ENCODE data around the gene ME3. TPM values are rescaled to one million over a fixed set of nuclear protein-coding genes. Genes with fewer than 3 reads are reported as not detected.
A peak's percentile ranks its signal among the peaks of the same experiment; 100 is the strongest.

Gene ME3
- polyA plus RNA-seq, 1 donor (not counting 4 experiments of a cell fraction or from before 2014, with no cell fraction given): 1.0 TPM

GRCh38 chr11:86623736-86624135 is 48.7 kb downstream of the ME3 start:
- Histone ChIP-seq H3K4me3 (ENCODE audit: control insufficient read depth in 2 of 3, extremely low read depth in 1 of 3, insufficient read depth in 2 of 3, low read depth in 1 of 3, low read length in 3 of 3) (peak overlapping the region; percentile 36 to 59 (median 53)), H3K9me1 (ENCODE audit: control insufficient read depth, extremely low read depth, insufficient read depth, low read length) (no peaks in the 10 kb centered on the region), H4K20me1 (ENCODE audit: control insufficient read depth, extremely low read depth, insufficient read depth, low read length) (no peaks in the 10 kb centered on the region), H3K27me3 (ENCODE audit: control insufficient read depth, extremely low read depth, insufficient read depth, low read length) (no peaks in the 10 kb centered on the region), H3K27ac (ENCODE audit: control insufficient read depth, insufficient read depth, low read length) (peak overlapping the region; percentile 83), H3K9me3 (ENCODE audit: control insufficient read depth, low read depth, low read length) (peaks cover 2% of the 10 kb centered on the region), H3K9ac (ENCODE audit: control insufficient read depth, extremely low read depth, insufficient read depth, low read length) (peak overlapping the region; percentile 60), H3K36me3 (ENCODE audit: control insufficient read depth in 2 of 2, extremely low read depth in 1 of 2, insufficient read depth in 2 of 2, low read length in 2 of 2) (peaks cover 0 to 2% of the 10 kb centered on the region in 2 experiments), H3K4me1 (ENCODE audit: control insufficient read depth, extremely low read depth, insufficient read depth, low read length) (peaks cover 27% of the 10 kb centered on the region), H2AFZ (ENCODE audit: control insufficient read depth, low read length) (no peak overlapping the region), H3K79me2 (ENCODE audit: control insufficient read depth, insufficient read depth, low read length) (peaks cover 7% of the 10 kb centered on the region), H3K4me2 (ENCODE audit: control insufficient read depth, extremely low read depth, insufficient read depth, low read depth, low read length) (peak overlapping the region; percentile 81)
- FAIRE-seq (peak; percentile 76), DNase-seq (ENCODE audit: low read depth, low spot score) (no peak)
- no peak for TF ChIP-seq EZH2 (IDR thresholded peaks at IDR 0.05; ENCODE audit: low read length)
- dilution Hi-C loops (cut with MboI; ENCODE audit: extremely low pct_ligation_motif_present, low sequenced_read_pairs): no loop called here

DNA sequence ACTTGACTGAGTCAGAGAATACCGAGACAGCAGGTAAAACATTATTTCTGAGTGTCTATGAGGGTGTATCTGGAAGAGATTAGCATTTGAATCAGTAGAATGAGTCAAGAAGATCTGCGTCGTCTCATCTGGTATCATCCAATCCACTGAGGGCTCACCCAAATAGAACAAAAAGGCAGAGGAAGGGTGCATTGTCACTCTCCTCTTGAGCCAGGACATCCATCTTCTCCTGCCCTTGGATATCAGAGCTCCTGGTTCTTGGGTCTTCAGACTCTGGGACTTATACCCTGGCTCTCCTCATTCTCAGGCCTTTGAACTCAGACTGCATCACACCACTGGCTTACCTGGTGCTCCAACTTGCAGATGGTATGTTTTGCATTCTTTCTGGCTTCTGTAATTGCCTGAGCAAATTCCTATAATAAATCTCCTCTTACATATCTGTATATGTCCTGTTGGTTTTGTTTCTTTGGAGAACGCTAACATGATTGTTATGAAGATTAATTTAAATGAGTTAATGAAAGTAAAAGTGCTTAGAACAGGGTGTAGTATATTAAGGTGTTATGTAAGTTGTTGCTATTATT is 49.3 kb downstream of the ME3 start:
- Histone ChIP-seq H3K79me2 (ENCODE audit: control insufficient read depth, insufficient read depth, low read length) (peaks cover 7% of the 10 kb centered on the region), H2AFZ (ENCODE audit: control insufficient read depth, low read length) (peak overlapping the region; percentile 48), H3K4me3 (ENCODE audit: control insufficient read depth in 2 of 3, extremely low read depth in 1 of 3, insufficient read depth in 2 of 3, low read depth in 1 of 3, low read length in 3 of 3) (peak overlapping the region; percentile 36 to 59 (median 53)), H3K36me3 (ENCODE audit: control insufficient read depth in 2 of 2, extremely low read depth in 1 of 2, insufficient read depth in 2 of 2, low read length in 2 of 2) (peaks cover 0 to 2% of the 10 kb centered on the region in 2 experiments), H3K27ac (ENCODE audit: control insufficient read depth, insufficient read depth, low read length) (peak overlapping the region; percentile 83), H3K27me3 (ENCODE audit: control insufficient read depth, extremely low read depth, insufficient read depth, low read length) (no peaks in the 10 kb centered on the region), H3K9ac (ENCODE audit: control insufficient read depth, extremely low read depth, insufficient read depth, low read length) (peak overlapping the region; percentile 60), H4K20me1 (ENCODE audit: control insufficient read depth, extremely low read depth, insufficient read depth, low read length) (no peaks in the 10 kb centered on the region), H3K9me3 (ENCODE audit: control insufficient read depth, low read depth, low read length) (peaks cover 2% of the 10 kb centered on the region), H3K4me2 (ENCODE audit: control insufficient read depth, extremely low read depth, insufficient read depth, low read depth, low read length) (peak overlapping the region; percentile 81), H3K4me1 (ENCODE audit: control insufficient read depth, extremely low read depth, insufficient read depth, low read length) (peaks cover 27% of the 10 kb centered on the region), H3K9me1 (ENCODE audit: control insufficient read depth, extremely low read depth, insufficient read depth, low read length) (no peaks in the 10 kb centered on the region)
- FAIRE-seq (peak; percentile 88), DNase-seq (ENCODE audit: low read depth, low spot score) (peak; percentile 67)
- dilution Hi-C loops (cut with MboI; ENCODE audit: extremely low pct_ligation_motif_present, low sequenced_read_pairs): no loop called here
- TF ChIP-seq CTCF (optimal IDR thresholded peaks at IDR 0.05 in 1 of 3, IDR thresholded peaks at IDR 0.05 in 1 of 3, conservative IDR thresholded peaks at IDR 0.05 in 1 of 3; ENCODE audit: extremely low read depth in 1 of 3, insufficient read depth in 2 of 3, low read length in 3 of 3) (no peak), EZH2 (IDR thresholded peaks at IDR 0.05; ENCODE audit: low read length) (no peak)

DNA sequence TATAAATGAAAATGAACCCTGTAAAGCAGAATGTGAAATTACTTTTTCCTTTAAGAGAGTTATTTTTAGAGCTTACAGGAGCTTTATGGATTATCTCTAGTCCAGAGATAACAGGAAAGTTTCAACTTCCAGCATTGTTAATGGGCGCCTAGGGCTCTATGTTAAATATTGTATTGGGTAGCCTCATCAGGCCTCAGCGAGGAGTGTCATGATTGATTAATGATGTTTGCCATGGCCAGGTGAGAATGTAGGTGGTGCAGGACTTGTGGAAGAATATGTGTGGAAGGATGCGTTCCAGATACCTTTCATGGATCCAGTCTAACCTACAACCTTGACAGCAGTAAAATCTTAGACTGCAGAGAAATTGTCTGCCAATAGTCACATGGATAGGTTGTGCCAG is 50.6 kb downstream of the ME3 start:
- Histone ChIP-seq H3K4me3 (ENCODE audit: control insufficient read depth in 2 of 3, extremely low read depth in 1 of 3, insufficient read depth in 2 of 3, low read depth in 1 of 3, low read length in 3 of 3) (no peak overlapping the region), H3K27ac (ENCODE audit: control insufficient read depth, insufficient read depth, low read length) (no peak overlapping the region), H3K9ac (ENCODE audit: control insufficient read depth, extremely low read depth, insufficient read depth, low read length) (no peak overlapping the region), H2AFZ (ENCODE audit: control insufficient read depth, low read length) (no peak overlapping the region), H3K36me3 (ENCODE audit: control insufficient read depth in 2 of 2, extremely low read depth in 1 of 2, insufficient read depth in 2 of 2, low read length in 2 of 2) (no peaks in the 10 kb centered on the region), H3K4me2 (ENCODE audit: control insufficient read depth, extremely low read depth, insufficient read depth, low read depth, low read length) (no peak overlapping the region), H3K9me1 (ENCODE audit: control insufficient read depth, extremely low read depth, insufficient read depth, low read length) (no peaks in the 10 kb centered on the region), H3K79me2 (ENCODE audit: control insufficient read depth, insufficient read depth, low read length) (peaks cover 7% of the 10 kb centered on the region), H3K9me3 (ENCODE audit: control insufficient read depth, low read depth, low read length) (peaks cover 2% of the 10 kb centered on the region), H3K27me3 (ENCODE audit: control insufficient read depth, extremely low read depth, insufficient read depth, low read length) (no peaks in the 10 kb centered on the region), H3K4me1 (ENCODE audit: control insufficient read depth, extremely low read depth, insufficient read depth, low read length) (peaks cover 27% of the 10 kb centered on the region), H4K20me1 (ENCODE audit: control insufficient read depth, extremely low read depth, insufficient read depth, low read length) (no peaks in the 10 kb centered on the region)
- TF ChIP-seq EZH2 (IDR thresholded peaks at IDR 0.05; ENCODE audit: low read length) (no peak), CTCF (optimal IDR thresholded peaks at IDR 0.05 in 1 of 3, IDR thresholded peaks at IDR 0.05 in 1 of 3, conservative IDR thresholded peaks at IDR 0.05 in 1 of 3; ENCODE audit: extremely low read depth in 1 of 3, insufficient read depth in 2 of 3, low read length in 3 of 3) (no peak)
- DNase-seq (ENCODE audit: low read depth, low spot score): no peak
- dilution Hi-C loops (cut with MboI; ENCODE audit: extremely low pct_ligation_motif_present, low sequenced_read_pairs): no loop called here
- FAIRE-seq: no peak
